ENCODE results near the gene RAB10. TPM values are rescaled to one million over a fixed set of nuclear protein-coding genes. Genes with fewer than 3 reads are reported as not detected.

The RAB10 gene
- total RNA-seq, 2 donors from 2014 or later, result 93.8 to 108 TPM

GRCh38 chr2:26043862-26044696, 10.2 kb downstream of the RAB10 start:
- intact Hi-C loops (cut with DNase I), result no loop called here
- ATAC-seq (peak in 1 of 2 donors; percentile 30), DNase-seq (peak; percentile 55)

GRCh38 chr2:26048791-26049190, 14.9 kb downstream of the RAB10 start:
- DNase-seq (no peak), ATAC-seq (no peak)
- intact Hi-C loops (cut with DNase I), result no loop called here

- ATAC-seq (no peak), DNase-seq (no peak)
- intact Hi-C loops (cut with DNase I), result no loop called here
Measured at GRCh38 chr2:26049641-26050040, 15.8 kb downstream of the RAB10 start.

- ATAC-seq (no peak), DNase-seq (no peak)
- intact Hi-C loops (cut with DNase I), result no loop called here
Measured at GRCh38 chr2:26052740-26053139, 18.9 kb downstream of the RAB10 start.

GRCh38 chr2:26054598-26055348, 20.9 kb downstream of the RAB10 start:
- ATAC-seq, result no peak
- DNase-seq, result no peak
- intact Hi-C loops (cut with DNase I), result no loop called here

GRCh38 chr2:26058390-26058789, 24.5 kb downstream of the RAB10 start:
- intact Hi-C loops (cut with DNase I), result no loop called here
- ATAC-seq (no peak), DNase-seq (no peak)

GRCh38 chr2:26059542-26059941, 25.7 kb downstream of the RAB10 start:
- DNase-seq (no peak), ATAC-seq (peak in 1 of 2 donors; percentile 43)
- intact Hi-C loops (cut with DNase I), result no loop called here

GRCh38 chr2:26061539-26061938, 27.7 kb downstream of the RAB10 start:
- ATAC-seq (no peak), DNase-seq (no peak)
- intact Hi-C loops (cut with DNase I), result no loop called here

- ATAC-seq (no peak), DNase-seq (no peak)
- intact Hi-C loops (cut with DNase I), result no loop called here
Measured at GRCh38 chr2:26064846-26065245, 31.0 kb downstream of the RAB10 start.

GRCh38 chr2:26067186-26067974, 33.5 kb downstream of the RAB10 start:
- no peak for DNase-seq
- intact Hi-C loops (cut with DNase I), result no loop called here
- no peak for ATAC-seq

- DNase-seq (no peak), ATAC-seq (no peak)
Measured at GRCh38 chr2:26067980-26068507, 34.2 kb downstream of the RAB10 start.

GRCh38 chr2:26068602-26069298, 34.9 kb downstream of the RAB10 start:
- peak; percentile 47 to 85 for ATAC-seq
- DNase-seq, result no peak
- intact Hi-C loops (cut with DNase I), result no loop called here

More at GRCh38 chr2:26067980-26068507, 34.2 kb downstream of the RAB10 start:
- intact Hi-C loops (cut with DNase I), result no loop called here

GRCh38 chr2:26070730-26071129, 36.8 kb downstream of the RAB10 start:
- ATAC-seq (no peak), DNase-seq (no peak)
- intact Hi-C loops (cut with DNase I), result no loop called here

GRCh38 chr2:26072925-26073768, 39.3 kb downstream of the RAB10 start:
- DNase-seq, result no peak
- ATAC-seq, result peak in 1 of 2 donors; percentile 38
- intact Hi-C loops (cut with DNase I), result no loop called here

GRCh38 chr2:26073830-26074229, 39.9 kb downstream of the RAB10 start:
- ATAC-seq (no peak), DNase-seq (no peak)
- intact Hi-C loops (cut with DNase I), result no loop called here

GRCh38 chr2:26074676-26075075, 40.8 kb downstream of the RAB10 start:
- DNase-seq (no peak), ATAC-seq (no peak)
- intact Hi-C loops (cut with DNase I), result no loop called here

GRCh38 chr2:26075173-26075572, 41.3 kb downstream of the RAB10 start:
- DNase-seq (no peak), ATAC-seq (no peak)
- intact Hi-C loops (cut with DNase I), result no loop called here

GRCh38 chr2:26076001-26076587, 42.2 kb downstream of the RAB10 start:
- DNase-seq (no peak), ATAC-seq (no peak)
- intact Hi-C loops (cut with DNase I), result no loop called here
